RWPE2 (cell line): ENCODE measurements around the gene ATOH8.

Source experiments
- ATAC-seq: fragments of 200-7000 bp; cut with Tn5 transposase; 3 replicates; pipeline ENCODE4 v1.9.1; 2021; ENCODE audit warnings: low read depth
- DNase-seq: peaks from one replicate; pipeline ENCODE4 v3.0.0-alpha.2; 2020; ENCODE audit warnings: low spot score
- H3K27ac ChIP-seq: fragments of 450-650 bp; 2 replicates; pipeline ENCODE4 v1.5.1; 2017; ENCODE audit warnings: mild to moderate bottlenecking; ENCODE audit not compliant: poor library complexity, severe bottlenecking
- H3K27me3 ChIP-seq: fragments of 250-450 bp; sonication (Bioruptor Pico); 2 replicates; pipeline ENCODE4 v1.5.1; 2021; ENCODE audit warnings: mild to moderate bottlenecking, moderate library complexity; ENCODE audit not compliant: insufficient read depth, poor library complexity, severe bottlenecking
- H3K36me3 ChIP-seq: fragments of 250-450 bp; sonication (Bioruptor Pico); 2 replicates; pipeline ENCODE4 v1.5.1; 2020; ENCODE audit warnings: low read depth, mild to moderate bottlenecking, moderate library complexity
- H3K4me1 ChIP-seq: fragments of 250-450 bp; sonication (Bioruptor Pico); 2 replicates; pipeline ENCODE4 v1.5.1; 2021; ENCODE audit warnings: mild to moderate bottlenecking, moderate library complexity; ENCODE audit not compliant: insufficient read depth, poor library complexity, severe bottlenecking
- H3K4me3 ChIP-seq: fragments of 250-450 bp; sonication (Bioruptor Pico); 2 replicates; pipeline ENCODE4 v1.5.1; 2021; ENCODE audit warnings: mild to moderate bottlenecking, moderate library complexity; ENCODE audit not compliant: severe bottlenecking
- H3K9me3 ChIP-seq: fragments of 250-450 bp; sonication (Bioruptor Pico); 2 replicates; pipeline ENCODE4 v1.5.1; 2021; ENCODE audit warnings: mild to moderate bottlenecking, moderate library complexity; ENCODE audit not compliant: severe bottlenecking
- TF ChIP-seq, protein P1 (sequence below): fragments of 450-650 bp; IDR thresholded peaks from one replicate; pipeline ENCODE4 v1.5.1; 2017; ENCODE audit warnings: mild to moderate bottlenecking, moderate library complexity; ENCODE audit not compliant: poor library complexity, severe bottlenecking

Gene ATOH8

DNA sequence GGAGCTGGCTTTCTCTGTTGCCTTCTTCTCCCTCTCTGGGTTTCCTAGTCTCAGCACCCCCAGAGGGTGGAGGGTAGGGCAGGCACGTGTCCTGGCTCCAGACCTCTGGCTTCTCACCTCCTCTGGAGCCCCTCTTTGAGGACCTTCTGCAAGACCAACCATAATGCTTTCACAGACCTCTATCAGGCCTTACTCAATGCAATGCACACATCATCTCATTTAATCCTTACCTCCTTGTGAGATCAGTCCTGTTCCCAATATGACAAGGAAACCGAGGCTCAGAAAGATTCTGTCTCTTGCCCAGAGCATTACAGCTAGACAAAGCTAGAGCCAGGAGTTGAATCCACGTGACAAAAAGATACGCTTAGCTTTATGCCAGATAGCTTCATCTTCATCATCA is 8.2 kb downstream of the ATOH8 start:
- TF ChIP-seq, protein P1, sequence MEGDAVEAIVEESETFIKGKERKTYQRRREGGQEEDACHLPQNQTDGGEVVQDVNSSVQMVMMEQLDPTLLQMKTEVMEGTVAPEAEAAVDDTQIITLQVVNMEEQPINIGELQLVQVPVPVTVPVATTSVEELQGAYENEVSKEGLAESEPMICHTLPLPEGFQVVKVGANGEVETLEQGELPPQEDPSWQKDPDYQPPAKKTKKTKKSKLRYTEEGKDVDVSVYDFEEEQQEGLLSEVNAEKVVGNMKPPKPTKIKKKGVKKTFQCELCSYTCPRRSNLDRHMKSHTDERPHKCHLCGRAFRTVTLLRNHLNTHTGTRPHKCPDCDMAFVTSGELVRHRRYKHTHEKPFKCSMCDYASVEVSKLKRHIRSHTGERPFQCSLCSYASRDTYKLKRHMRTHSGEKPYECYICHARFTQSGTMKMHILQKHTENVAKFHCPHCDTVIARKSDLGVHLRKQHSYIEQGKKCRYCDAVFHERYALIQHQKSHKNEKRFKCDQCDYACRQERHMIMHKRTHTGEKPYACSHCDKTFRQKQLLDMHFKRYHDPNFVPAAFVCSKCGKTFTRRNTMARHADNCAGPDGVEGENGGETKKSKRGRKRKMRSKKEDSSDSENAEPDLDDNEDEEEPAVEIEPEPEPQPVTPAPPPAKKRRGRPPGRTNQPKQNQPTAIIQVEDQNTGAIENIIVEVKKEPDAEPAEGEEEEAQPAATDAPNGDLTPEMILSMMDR, result no peak
- DNase-seq (no peak), ATAC-seq (no peak)
- H3K27ac ChIP-seq, result no peak overlapping the region
- H3K4me1 ChIP-seq, result no peaks in the 10 kb centered on the region
- H3K9me3 ChIP-seq, result no peaks in the 10 kb centered on the region
- H3K36me3 ChIP-seq, result no peaks in the 10 kb centered on the region
- H3K4me3 ChIP-seq, result no peak overlapping the region
- peaks cover under 1% of the 10 kb centered on the region for H3K27me3 ChIP-seq

DNA sequence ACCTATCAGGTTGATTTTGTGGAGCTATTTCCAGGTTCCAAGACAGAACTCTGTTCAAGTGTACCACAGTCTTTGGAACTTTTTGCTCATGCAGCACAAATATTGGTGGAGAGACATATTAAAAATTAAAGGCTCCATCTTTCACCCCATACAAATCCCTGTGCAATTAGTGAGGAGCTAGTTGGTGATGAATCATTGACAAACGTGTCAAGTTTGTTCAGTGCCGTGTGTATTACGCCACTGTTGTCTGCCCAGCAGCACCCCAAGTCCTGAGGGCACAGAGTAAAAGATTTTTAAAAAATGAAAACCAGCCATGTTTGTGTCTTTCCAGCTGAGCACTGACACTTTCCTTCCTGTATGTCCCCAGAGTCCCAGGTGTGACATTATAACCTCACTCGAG is 9.3 kb downstream of the ATOH8 start:
- H3K4me1 ChIP-seq, result no peaks in the 10 kb centered on the region
- H3K9me3 ChIP-seq, result no peaks in the 10 kb centered on the region
- no peak overlapping the region for H3K27ac ChIP-seq
- no peak for DNase-seq
- TF ChIP-seq, protein P1, result no peak
- H3K36me3 ChIP-seq, result no peaks in the 10 kb centered on the region
- no peak for ATAC-seq
- no peak overlapping the region for H3K4me3 ChIP-seq
- H3K27me3 ChIP-seq, result no peaks in the 10 kb centered on the region

DNA sequence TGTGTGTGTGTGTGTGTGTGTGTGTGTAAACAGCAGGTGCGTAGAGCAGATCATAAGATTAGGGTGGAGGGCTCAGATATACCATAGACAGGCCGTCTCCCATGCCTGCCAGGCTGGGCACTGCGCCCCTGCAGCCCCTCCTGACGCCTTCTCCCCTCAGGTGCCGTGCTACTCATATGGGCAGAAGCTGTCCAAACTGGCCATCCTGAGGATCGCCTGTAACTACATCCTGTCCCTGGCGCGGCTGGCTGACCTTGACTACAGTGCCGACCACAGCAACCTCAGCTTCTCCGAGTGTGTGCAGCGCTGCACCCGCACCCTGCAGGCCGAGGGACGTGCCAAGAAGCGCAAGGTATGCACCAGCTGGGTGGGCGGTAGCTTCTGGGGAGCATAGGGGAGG is 10.0 kb downstream of the ATOH8 start:
- TF ChIP-seq, protein P1, result no peak

DNA sequence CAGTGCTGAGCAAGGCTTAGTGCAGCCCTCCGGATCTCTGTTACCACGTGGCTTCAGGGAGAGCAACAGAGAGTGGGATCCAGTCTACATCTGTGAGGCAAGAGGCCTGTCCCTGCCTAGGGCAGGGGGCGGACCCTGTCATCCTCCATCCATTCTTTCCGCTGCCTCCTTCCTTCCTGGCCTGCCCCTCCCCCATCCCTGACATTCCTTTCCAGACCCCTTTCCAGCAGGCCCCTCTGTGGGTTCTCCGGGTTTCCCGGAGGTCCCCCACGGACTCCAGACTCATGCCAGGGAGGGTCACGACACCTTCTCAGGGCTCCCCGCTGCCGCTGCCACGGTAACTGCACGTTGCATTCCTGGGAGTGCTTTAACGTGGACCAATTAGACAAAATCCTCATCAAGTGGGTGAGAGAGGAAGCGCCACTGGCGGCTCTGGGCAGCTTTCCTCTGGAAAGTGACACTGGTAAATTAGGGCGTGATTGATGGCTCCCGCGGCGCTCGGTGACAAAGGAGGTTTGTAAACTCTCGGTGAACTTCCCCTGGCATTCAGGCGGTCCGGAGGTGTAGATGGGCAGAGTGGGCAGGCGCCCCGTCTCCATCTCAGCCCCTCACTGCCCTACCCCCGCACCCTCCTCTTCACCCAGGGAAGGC is 11.4 kb downstream of the ATOH8 start:
- no peak overlapping the region for H3K27ac ChIP-seq
- no peaks in the 10 kb centered on the region for H3K27me3 ChIP-seq
- TF ChIP-seq, protein P1, result no peak
- DNase-seq (no peak), ATAC-seq (no peak)
- H3K4me3 ChIP-seq, result no peak overlapping the region
- H3K4me1 ChIP-seq, result no peaks in the 10 kb centered on the region
- no peaks in the 10 kb centered on the region for H3K9me3 ChIP-seq
- H3K36me3 ChIP-seq, result no peaks in the 10 kb centered on the region

More for the DNA sequence above, 10.0 kb downstream of the ATOH8 start:
- Histone ChIP-seq H3K9me3 (no peaks in the 10 kb centered on the region), H3K36me3 (no peaks in the 10 kb centered on the region), H3K27ac (no peak overlapping the region), H3K4me1 (no peaks in the 10 kb centered on the region), H3K4me3 (no peak overlapping the region), H3K27me3 (no peaks in the 10 kb centered on the region)
- DNase-seq (no peak), ATAC-seq (no peak)

DNA sequence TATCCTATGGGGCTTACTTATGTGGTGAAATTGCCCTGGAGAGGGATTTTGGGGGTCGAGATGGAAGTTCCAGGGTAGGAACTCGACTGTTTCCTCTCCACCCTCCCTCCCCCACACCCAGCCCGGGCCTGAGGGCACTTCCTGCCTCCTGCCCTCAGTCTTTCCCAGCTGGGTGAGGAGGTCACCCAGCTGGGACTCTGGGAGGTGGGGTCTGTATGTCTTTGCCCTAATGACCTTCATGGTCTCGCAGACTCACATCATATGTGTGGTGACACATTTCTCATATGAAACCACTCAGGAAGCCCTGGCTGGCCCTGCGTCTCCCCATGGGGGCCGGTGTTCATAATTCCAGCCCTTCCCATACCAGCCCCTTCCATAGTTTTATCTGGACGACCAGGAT is 12.4 kb downstream of the ATOH8 start:
- Histone ChIP-seq H3K9me3 (no peaks in the 10 kb centered on the region), H3K27me3 (no peaks in the 10 kb centered on the region), H3K36me3 (no peaks in the 10 kb centered on the region), H3K4me3 (no peak overlapping the region), H3K4me1 (no peaks in the 10 kb centered on the region), H3K27ac (no peak overlapping the region)
- DNase-seq (no peak), ATAC-seq (no peak)
- TF ChIP-seq, protein P1, result no peak
